ENCODE measurements around the gene TIMM29.
A peak's percentile ranks its signal among the peaks of the same experiment; 100 is the strongest.
"Not testable (repeated sequence)": the region's sequence is repeated elsewhere in the genome, so short reads cannot be mapped to it uniquely, and the experiment has no call there.

Gene TIMM29

DNA sequence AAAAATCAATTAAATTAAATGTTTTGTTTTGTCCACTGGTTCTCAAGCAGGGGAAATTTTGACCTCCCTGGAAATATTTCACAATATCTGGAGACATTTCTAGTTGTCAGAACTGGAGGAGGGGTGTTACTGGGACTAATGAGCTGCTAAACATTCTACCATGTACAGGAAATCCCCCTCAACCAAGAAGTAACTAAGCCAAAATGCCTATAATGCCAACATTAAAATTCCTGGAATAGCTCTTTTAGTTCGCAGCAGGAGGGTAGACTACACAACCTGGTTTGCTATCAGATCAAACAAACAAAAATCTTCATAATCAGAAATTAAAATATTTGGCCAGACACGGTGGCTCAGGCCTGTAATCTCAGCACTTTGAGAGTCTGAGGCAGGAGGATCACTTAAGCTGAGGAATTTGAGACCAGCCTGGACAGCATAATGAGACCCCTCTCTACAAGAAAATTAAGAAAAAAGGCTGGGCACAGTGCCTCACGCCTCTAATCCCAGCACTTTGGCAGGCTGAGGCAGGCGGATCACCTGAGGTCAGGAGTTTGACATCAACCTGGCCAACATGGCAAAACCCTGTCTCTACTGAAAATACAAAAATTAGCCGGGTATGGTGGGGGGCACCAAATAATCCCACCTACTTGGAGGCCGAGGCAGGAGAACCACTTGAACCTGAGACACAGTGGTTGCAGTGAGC, 18.5 kb downstream of the TIMM29 start:
- no peak for DNase-seq

DNA sequence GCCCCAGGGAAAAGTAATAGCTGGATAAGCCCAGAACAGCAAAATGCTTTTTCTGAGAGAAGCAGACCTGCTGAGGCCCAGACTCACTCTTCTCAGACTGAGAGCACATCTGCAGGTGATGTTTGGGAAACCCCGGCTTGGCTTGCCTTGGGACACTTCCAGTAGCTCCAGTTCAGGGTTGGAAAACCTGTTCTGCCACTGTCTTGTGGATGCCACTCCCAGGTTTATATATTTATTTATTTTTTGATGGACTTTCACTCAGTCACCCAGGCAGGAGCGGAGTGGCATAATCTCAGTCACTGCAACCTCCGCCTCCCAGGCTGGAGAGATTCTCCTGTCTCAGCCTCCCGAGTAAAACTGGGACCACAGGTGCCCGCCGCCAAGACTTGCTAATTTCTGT, 24.2 kb downstream of the TIMM29 start:
- no peak for DNase-seq

DNA sequence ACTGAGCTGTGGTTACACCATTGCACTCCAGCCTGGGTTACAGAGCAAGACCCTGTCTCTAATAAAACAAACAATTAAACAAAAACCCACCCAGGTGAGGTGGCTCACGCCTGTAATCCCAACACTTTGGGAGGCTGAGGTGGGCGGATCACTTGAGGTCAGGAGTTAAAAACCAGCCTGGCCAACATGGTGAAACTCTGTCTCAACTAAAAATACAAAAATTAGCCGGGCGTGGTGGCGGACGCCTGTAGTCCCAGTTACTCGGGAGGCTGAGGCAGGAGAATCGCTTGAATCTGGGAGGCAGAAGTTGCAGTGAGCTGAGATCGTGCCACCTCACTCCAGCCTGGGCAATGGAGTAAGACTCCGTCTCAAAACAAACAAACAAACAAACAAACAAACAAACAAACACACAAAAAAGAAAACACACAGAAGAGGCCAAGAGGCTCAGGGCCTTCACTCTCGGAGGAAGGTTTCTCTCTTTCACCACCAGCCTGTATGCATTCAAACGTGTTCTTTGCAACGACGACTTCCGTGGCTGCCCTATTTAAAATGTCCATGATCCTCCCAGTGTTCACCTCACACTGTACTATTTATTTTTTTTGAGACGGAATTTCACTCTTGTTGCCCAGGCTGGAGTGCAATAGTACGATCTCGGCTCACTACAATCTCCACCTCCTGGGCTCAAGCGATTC, 30.8 kb downstream of the TIMM29 start:
- DNase-seq = not testable (repeated sequence)

DNA sequence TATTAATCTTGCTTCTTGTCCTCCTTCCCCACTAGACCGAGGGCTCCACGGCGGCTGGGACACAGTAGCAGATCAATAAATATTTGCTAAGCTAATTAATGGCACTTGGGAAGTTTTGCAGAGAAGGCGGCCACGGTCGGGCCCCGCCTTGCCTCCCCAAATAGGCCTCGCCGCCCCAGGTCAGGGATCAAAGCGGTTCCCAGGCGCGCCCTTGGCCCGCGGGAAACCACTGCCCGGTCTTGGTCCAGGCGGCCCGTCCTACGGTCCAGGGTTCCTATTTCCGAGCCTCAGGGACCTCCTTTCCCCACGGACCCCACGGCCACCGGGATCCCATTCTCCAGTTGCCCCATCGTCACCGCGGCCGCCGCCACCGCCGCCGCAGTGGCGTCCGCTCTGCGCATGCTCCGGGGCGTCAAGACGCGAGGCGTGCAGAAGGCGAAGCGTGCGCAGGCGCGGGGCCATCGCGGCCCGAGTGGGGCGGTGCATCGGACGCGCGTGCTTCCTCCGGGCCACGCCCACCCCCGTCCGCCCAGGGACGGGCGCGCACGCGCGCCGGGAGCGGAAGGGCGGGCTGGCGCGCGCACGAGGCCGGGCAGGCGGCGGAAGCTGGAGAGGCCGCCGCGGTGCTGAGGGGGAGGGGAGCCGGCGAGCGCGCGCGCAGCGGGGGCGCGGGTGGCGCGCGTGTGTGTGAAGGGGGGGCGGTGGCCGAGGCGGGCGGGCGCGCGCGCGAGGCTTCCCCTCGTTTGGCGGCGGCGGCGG, 31.9 kb downstream of the TIMM29 start, which contains the start of gene SMARCA4:
SMARCA4 (plus strand) TSS at position 717 of the 759 bp plus-strand sequence. CDS start 23,122 bp downstream, outside the sequence.
- peak; percentile 98 for DNase-seq

DNA sequence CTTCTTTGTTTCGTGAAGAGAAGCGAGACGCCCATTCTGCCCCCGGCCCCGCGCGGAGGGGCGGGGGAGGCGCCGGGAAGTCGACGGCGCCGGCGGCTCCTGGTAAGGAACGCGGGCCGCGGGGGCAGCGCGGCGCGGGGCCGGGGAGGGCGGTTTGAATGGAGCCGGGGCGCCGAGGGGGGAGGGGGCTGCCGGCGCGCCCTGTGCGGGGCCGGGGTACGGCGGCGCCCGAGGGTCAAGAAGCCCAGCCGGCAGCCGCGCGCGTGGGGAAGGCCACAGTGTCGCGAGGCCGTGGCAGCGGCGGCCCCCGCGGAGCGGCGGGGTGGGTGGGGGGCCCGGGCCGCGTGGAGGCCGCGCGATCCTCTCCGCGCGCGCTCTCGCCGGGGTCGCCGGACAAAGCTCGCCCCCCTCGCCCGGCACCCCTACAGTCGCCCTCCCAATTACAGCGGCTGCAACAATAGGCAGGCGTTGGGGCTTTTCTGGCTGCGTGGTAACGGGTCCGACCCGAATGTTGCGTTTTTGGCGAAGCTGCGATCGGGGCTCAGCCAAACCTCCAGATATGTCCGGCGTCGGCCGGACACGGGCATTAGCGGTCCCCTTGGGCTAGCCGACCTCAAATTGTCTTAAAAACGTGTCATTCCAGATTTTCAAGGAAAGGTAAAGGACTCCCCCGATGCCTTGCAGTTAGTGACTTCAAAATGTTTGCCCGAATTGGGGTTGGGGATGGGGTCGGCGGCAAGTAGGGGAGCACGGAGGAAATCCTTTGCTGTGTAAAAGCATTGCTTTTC, 32.7 kb downstream of the TIMM29 start:
- DNase-seq = peak; percentile 21

DNA sequence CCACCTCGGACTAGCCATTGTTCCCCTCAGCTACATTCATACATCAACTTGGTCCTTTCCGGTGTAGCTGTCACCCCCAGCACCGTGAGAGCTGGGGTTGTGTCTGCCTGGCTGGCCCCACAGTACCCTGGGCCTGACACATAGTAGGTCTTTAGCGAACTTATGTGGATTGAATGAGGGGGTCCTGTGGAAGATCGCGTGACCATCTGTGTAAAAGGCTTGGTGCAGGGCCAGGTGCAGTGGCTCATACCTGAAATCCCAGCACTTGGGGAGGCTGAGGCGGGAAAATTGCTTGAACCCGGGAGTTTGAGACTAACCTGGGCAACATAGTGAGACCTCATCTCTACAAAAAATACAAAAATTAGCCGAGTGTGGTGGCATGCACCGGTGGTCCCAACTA, 34.3 kb downstream of the TIMM29 start:
- DNase-seq = no peak

DNA sequence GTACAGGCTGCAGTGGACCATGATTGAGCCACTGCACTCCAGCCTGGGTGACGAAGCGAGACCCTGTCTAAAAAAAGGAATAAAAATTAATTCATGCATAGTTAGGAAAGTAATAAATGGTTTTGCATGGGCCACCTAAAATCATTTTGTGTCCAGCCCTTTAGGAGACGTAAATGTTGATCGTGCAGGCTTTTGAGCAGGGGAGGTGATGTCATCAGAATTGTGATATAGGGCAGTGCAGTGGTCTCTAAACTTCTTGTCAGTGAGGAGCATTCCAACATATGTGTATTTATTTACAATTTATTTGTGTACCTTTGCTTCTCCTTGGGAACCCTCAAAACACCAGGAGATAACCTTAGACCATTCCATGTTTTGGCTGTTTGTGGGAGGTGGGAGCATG, 35.3 kb downstream of the TIMM29 start:
- DNase-seq = no peak

DNA sequence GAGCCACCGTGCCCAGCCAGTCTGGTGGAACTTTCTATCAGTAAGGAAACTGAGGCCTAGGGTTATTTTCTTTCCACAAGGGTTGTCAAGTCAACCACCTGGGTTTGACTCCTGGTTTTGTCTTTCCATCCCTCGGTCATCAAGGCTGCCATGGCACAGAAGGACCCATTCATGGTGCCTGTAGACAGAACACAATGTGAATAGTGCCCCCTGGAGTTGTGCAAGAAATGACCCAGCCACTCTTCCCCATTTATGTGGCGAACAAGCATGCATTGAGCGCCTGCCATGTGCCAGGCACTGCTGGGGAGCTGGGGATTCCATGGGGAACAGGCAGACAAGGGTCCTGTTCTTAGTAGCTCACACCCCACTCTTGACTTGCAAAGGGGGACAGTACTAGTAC, 36.3 kb downstream of the TIMM29 start:
- DNase-seq = no peak

DNA sequence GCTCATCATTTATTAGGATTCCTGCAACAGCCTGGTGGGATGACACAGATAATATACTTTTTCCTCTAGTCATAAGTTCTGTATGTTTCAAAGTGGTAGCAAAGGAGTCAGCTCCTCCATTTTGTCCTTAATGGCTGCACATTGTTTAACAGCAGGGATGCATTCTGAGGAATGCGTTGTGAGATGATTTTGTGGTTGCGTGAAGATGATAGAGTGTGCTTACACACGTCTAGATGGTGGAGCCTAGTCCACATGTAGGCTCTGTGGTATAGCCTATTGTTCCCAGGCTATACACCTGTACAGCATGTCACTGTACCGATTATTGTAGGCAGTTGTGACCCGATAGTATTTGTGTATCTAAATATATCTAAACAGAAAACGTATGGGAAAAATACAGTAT, 36.8 kb downstream of the TIMM29 start:
- no peak for DNase-seq

DNA sequence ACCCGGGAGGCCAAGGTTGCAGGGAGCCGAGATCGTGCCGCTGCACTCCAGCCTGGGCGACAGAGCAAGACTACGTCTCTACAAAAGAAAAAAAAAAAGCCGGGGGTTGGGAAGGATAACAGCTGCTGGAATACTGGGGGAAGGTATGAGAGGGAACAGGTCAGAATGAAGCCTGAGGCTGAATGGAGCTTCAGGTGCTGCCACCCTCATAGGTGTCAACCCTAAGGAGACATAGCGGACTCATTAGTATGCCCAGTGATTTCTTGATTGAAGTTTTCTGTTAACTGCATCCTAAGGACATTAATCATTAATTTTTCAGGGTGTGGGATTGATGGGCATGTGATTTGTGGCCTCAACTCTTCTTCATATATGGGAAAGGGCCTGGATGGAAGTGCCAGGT, 38.2 kb downstream of the TIMM29 start:
- no peak for DNase-seq

DNA sequence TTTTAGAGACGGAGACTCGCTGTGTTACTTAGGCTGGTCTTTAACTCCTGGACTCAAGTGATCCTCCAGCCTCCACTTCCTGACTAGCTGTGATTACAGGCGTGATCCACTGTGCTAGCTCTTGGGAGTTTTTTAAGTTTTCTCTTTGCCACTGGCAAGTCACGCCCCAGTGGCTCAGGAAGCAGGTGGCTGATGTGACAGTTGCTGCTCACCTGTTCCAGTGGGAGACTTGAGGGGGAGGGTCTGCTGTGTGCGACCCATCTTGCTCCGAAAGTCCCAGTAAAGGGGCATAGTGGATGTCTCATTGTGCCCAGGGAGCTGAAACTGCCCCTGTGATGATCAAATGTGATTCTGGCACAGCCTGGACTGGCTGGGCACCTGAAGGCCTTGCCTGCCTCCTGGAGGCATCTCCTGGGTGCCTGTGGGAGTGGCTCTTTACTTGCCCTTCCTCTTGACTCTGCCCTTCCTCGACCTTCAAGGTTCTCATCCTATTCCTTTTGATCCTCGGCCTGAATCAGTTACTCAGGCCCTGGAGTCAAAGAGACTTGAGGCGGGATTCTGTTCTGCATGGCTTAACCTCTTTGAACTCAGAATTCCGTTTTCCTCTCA, 40.0 kb downstream of the TIMM29 start:
- DNase-seq = no peak

DNA sequence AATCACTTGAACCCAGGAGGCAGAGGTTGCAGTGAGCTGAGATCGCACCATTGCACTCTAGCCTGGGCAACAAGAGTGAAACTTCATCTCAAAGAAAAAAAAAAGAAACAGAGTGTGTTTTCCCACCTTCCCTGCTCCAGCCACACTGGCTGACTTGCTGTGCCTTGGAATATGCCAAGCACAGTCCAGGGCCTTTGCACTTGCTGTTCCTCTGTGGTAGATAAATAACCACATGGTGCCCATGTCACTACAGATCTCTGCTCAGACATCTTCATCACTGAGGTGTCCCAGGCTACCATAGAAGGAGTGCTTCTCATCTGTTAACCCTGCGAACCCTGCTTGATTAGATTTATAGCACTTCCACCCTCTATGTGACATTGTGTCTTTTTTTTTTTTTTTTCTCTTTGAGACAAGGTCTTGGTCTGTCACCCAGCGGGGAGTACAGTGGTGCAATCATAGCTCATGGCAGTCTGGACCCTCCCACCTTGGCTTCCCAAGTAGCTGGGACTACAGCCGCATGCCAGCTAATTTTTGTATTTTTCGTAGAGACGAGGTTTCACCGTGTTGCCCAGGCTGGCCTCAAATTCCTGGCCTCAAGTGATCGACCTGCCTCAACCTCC, 42.6 kb downstream of the TIMM29 start:
- DNase-seq = no peak

DNA sequence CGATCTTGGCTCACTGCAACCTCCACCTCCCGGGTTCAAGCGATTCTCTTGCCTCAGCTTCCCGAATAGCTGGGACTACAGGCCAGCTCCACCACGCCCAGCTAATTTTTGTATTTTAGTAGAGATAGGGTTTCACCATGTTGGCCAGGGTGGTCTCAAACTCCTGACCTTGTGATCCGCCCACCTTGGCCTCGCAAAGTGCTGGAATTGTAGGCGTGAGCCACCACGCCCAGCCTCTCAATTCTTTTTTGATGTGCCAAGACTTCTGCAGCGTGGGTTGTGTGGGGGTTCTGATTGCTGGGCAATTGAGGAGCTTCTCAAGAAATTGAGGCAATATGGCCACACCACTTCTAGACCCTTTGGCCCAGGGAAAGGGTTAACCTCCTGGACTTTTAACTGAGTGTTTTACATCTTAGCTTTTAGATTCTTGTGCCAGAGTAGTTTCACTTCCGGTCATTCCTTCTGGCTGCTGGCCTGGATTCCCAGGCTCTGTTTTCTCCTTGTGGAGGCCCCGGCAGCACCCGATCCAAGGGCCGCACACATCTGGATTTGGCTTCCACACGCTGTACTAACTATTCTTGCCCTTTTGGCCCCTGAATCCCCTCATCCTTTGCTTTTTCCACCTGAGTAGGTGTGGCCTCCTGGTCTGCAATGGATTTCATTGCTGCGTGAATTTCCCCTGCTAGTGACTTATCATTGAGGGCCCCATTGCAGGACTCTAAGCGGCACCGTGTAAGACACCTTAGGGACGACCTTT, 46.9 kb downstream of the TIMM29 start:
- DNase-seq = no peak

DNA sequence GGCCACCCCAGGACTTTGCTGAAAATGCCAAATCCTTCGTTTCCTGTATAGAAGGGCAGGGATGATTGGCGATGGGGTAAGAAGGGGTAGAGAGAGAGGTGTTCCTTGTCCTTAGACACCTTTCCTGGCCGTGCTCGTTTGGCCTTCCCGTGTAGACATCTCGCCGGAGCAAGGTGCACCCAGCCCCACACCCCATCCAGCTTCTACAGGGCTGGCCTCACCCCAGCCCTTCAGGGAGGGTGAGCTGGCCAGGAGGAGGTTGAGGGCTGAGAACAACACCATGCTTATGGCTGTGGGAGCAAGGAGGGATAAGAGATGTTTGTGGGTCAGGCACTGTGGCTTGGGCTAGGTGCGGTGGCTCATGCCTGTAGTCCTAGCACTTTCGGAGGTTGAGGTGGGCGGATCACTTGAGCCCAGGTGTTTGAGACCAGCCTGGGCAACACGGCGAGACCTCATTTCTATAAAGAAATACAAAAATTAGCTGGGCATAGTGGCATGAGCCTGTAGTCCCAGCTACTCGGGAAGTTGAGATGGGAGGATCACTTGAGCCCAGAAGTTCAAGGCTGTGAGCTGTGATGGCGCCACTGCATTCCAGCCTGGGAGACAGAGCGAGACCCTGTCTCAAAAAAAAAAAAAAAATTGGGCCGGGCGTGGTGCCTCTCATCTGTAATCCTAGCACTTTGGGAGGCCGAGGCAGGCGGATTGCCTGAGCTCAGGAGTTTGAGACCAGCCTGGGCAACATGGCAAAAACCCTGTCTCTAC, 47.7 kb downstream of the TIMM29 start:
- no peak for DNase-seq

DNA sequence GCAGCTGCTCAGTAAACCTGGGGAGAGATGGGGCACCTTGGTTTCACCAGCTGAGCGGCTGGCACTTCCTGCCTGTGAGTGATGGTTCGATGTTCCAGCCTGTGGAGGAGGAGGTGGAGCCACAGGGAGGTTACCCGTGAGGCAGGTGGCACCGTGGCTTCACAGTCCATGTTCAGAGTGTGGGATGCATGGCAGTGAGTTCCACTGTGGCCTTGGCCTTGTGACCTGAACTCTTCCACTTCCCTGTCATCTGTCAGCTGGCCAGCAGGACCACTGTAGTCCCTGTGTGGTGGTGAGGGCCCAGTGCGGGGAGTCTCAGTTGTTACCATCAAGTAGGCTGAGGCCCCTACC, 49.1 kb downstream of the TIMM29 start:
- DNase-seq = no peak
